ENCODE results near the gene ARHGAP32. TPM values are rescaled to one million over a fixed set of nuclear protein-coding genes. Genes with fewer than 3 reads are reported as not detected.

The ARHGAP32 gene
- total RNA-seq, 1 experiment from 2014 or later: 62.6 TPM

DNA sequence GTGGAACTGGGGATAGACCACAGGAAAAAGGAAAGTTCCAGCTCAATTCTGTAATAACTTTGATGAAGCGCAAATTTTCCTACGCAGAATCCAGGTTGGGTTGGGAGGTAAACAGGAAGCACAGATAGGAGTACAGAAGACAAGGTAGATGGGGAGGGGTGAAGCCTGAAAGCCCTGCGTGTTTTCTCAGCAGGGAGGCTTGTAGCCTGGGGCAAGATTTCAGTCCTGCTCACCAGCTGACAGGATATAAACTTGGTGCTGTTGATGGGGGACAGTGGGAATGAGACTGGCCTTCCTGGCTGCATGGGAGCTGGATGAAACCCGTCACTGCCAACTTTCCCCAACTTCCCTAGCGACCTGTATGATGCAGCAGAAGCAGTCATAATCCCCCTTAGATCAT is 114.9 kb downstream of the ARHGAP32 start:
- H3K4me1 Mint-ChIP-seq (ENCODE audit: insufficient read depth, unreplicated experiment): peaks cover 19% of the 10 kb centered on the region
- peak overlapping the region; percentile 84 for H3K27ac Mint-ChIP-seq (ENCODE audit: low read depth, unreplicated experiment)
- no peak overlapping the region for H3K4me3 Mint-ChIP-seq (ENCODE audit: unreplicated experiment)
- BruUV-seq (replicated peaks): no TSS peak
- peaks cover under 1% of the 10 kb centered on the region for H3K9me3 Mint-ChIP-seq (ENCODE audit: unreplicated experiment)
- TF ChIP-seq, protein P1, sequence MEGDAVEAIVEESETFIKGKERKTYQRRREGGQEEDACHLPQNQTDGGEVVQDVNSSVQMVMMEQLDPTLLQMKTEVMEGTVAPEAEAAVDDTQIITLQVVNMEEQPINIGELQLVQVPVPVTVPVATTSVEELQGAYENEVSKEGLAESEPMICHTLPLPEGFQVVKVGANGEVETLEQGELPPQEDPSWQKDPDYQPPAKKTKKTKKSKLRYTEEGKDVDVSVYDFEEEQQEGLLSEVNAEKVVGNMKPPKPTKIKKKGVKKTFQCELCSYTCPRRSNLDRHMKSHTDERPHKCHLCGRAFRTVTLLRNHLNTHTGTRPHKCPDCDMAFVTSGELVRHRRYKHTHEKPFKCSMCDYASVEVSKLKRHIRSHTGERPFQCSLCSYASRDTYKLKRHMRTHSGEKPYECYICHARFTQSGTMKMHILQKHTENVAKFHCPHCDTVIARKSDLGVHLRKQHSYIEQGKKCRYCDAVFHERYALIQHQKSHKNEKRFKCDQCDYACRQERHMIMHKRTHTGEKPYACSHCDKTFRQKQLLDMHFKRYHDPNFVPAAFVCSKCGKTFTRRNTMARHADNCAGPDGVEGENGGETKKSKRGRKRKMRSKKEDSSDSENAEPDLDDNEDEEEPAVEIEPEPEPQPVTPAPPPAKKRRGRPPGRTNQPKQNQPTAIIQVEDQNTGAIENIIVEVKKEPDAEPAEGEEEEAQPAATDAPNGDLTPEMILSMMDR (IDR thresholded peaks at IDR 0.05; ENCODE audit: unreplicated experiment): no peak
- H3K36me3 Mint-ChIP-seq (ENCODE audit: insufficient read depth, unreplicated experiment): peaks cover 11% of the 10 kb centered on the region
- CTCF ChIA-PET: interaction anchor here (1.0 to 1.1 kb wide), 2 partner anchors 245 to 255 kb away, joined by 4 to 5 read pairs; no protein-coding TSS in a partner anchor
- POLR2A ChIA-PET: interaction anchor here (1.1 kb wide), 1 partner anchor 9 kb away, joined by 3 read pairs; no protein-coding TSS in a partner anchor
- intact Hi-C loops (cut with micrococcal nuclease): no loop called here
- DNase-seq (ENCODE audit: unreplicated experiment): peak; percentile 15
- no peaks in the 10 kb centered on the region for H3K27me3 Mint-ChIP-seq (ENCODE audit: insufficient read depth, unreplicated experiment)

DNA sequence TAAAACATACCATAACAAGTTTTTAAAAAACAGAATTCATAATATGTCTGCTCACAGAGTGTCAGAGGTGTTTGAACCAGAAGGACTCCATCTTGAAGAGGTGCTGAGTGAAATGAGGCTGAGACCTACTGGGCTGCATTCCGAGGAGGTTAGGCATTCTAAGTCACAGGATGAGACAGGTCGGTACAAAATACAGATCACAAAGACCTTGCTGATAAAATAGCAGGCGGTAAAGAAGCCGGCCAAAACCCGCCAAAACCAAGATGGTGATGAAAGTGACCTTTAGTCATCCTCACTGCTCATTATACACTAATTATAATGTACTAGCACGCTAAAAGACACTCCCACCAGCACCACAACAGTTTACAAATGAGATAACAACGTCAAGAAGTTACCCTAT is 116.4 kb downstream of the ARHGAP32 start:
- no peak for DNase-seq (ENCODE audit: unreplicated experiment)
- H3K27ac Mint-ChIP-seq (ENCODE audit: low read depth, unreplicated experiment): peak overlapping the region; percentile 22

DNA sequence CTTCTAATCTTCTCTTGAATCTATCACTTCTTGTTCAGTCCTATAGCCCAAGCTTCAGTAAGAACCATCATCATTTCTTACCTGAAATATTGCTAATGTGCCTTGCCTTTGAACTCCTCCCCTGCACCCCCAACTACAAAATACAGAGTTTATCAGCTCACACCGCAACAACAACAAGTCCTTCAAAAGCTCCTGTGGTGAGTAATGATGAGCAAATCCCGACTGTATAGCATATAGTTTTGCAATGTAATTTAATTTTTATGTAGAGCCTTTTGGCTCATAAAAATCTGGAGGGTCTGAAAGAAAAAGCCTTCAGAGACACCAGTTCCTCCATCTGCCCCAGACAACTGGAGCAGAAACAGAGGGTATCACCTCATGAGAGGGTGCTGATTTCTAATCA is 124.7 kb downstream of the ARHGAP32 start:
- peaks cover 43% of the 10 kb centered on the region for H3K36me3 Mint-ChIP-seq (ENCODE audit: insufficient read depth, unreplicated experiment)
- ChIA-PET CTCF (interaction anchor here (1.1 to 1.3 kb wide), 2 partner anchors 11 to 111 kb away, joined by 3 read pairs; no protein-coding TSS in a partner anchor), POLR2A (interaction anchor here (0.7 to 2.4 kb wide), 4 partner anchors 11 to 455 kb away, joined by 3 to 6 read pairs (median 4); no protein-coding TSS in a partner anchor)
- H3K9me3 Mint-ChIP-seq (ENCODE audit: unreplicated experiment): no peaks in the 10 kb centered on the region
- no TSS peak for BruUV-seq (replicated peaks)
- H3K27ac Mint-ChIP-seq (ENCODE audit: low read depth, unreplicated experiment): peak overlapping the region; percentile 49
- peaks cover 15% of the 10 kb centered on the region for H3K4me1 Mint-ChIP-seq (ENCODE audit: insufficient read depth, unreplicated experiment)
- TF ChIP-seq, protein P1 (IDR thresholded peaks at IDR 0.05; ENCODE audit: unreplicated experiment): no peak
- peak; percentile 36 for DNase-seq (ENCODE audit: unreplicated experiment)
- intact Hi-C loops (cut with micrococcal nuclease): no loop called here
- H3K27me3 Mint-ChIP-seq (ENCODE audit: insufficient read depth, unreplicated experiment): no peaks in the 10 kb centered on the region
- no peak overlapping the region for H3K4me3 Mint-ChIP-seq (ENCODE audit: unreplicated experiment)

More for the DNA sequence above, 116.4 kb downstream of the ARHGAP32 start:
- no peaks in the 10 kb centered on the region for H3K27me3 Mint-ChIP-seq (ENCODE audit: insufficient read depth, unreplicated experiment)
- intact Hi-C loops (cut with micrococcal nuclease): no loop called here
- POLR2A ChIA-PET: no interaction called here
- TF ChIP-seq, protein P1 (IDR thresholded peaks at IDR 0.05; ENCODE audit: unreplicated experiment): no peak
- BruUV-seq (replicated peaks): no TSS peak
- H3K4me3 Mint-ChIP-seq (ENCODE audit: unreplicated experiment): no peak overlapping the region
- no peaks in the 10 kb centered on the region for H3K9me3 Mint-ChIP-seq (ENCODE audit: unreplicated experiment)
- H3K4me1 Mint-ChIP-seq (ENCODE audit: insufficient read depth, unreplicated experiment): peaks cover 19% of the 10 kb centered on the region
- CTCF ChIA-PET: no interaction called here
- peaks cover 18% of the 10 kb centered on the region for H3K36me3 Mint-ChIP-seq (ENCODE audit: insufficient read depth, unreplicated experiment)

DNA sequence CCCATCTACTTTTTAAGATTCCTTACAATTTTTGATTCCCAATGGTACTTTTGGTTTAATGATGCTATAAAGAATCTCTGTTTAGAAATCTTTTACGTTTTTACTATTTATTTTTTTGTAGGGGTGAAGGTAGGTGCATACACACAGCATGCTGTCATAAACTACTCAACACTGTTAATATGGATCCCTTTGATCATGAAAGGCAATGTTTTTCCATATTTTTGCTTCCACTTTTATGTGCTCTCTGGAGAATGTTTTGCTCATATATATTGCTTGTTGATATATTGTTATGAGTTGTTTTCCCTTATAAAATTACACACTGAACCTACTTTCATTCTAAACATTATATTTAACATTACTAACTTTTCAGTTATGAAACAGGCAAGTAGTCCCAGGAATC is 125.9 kb downstream of the ARHGAP32 start:
- TF ChIP-seq, protein P1 (IDR thresholded peaks at IDR 0.05; ENCODE audit: unreplicated experiment): no peak
- no peak overlapping the region for H3K27ac Mint-ChIP-seq (ENCODE audit: low read depth, unreplicated experiment)
- no TSS peak for BruUV-seq (replicated peaks)
- no peak for DNase-seq (ENCODE audit: unreplicated experiment)
- no peaks in the 10 kb centered on the region for H3K27me3 Mint-ChIP-seq (ENCODE audit: insufficient read depth, unreplicated experiment)
- H3K36me3 Mint-ChIP-seq (ENCODE audit: insufficient read depth, unreplicated experiment): peaks cover 33% of the 10 kb centered on the region
- H3K4me3 Mint-ChIP-seq (ENCODE audit: unreplicated experiment): no peak overlapping the region
- H3K4me1 Mint-ChIP-seq (ENCODE audit: insufficient read depth, unreplicated experiment): peaks cover 26% of the 10 kb centered on the region
- H3K9me3 Mint-ChIP-seq (ENCODE audit: unreplicated experiment): no peaks in the 10 kb centered on the region
- intact Hi-C loops (cut with micrococcal nuclease): no loop called here
- CTCF ChIA-PET: interaction anchor here (1.1 kb wide), 1 partner anchor 10 kb away, joined by 3 read pairs; no protein-coding TSS in a partner anchor
- POLR2A ChIA-PET: interaction anchor here (1.8 kb wide), 1 partner anchor 9 kb away, joined by 4 read pairs; no protein-coding TSS in a partner anchor
